GM12801 (cell line): Measurements from ENCODE around the gene SAMHD1.

ENCODE experiments used
- CTCF ChIP-seq: IDR thresholded peaks from one replicate; pipeline ENCODE4 v1.5.1; 2011; ENCODE audit warnings: control low read depth; ENCODE audit not compliant: insufficient read length; ENCODE audit errors: extremely low read depth

The SAMHD1 gene

DNA sequence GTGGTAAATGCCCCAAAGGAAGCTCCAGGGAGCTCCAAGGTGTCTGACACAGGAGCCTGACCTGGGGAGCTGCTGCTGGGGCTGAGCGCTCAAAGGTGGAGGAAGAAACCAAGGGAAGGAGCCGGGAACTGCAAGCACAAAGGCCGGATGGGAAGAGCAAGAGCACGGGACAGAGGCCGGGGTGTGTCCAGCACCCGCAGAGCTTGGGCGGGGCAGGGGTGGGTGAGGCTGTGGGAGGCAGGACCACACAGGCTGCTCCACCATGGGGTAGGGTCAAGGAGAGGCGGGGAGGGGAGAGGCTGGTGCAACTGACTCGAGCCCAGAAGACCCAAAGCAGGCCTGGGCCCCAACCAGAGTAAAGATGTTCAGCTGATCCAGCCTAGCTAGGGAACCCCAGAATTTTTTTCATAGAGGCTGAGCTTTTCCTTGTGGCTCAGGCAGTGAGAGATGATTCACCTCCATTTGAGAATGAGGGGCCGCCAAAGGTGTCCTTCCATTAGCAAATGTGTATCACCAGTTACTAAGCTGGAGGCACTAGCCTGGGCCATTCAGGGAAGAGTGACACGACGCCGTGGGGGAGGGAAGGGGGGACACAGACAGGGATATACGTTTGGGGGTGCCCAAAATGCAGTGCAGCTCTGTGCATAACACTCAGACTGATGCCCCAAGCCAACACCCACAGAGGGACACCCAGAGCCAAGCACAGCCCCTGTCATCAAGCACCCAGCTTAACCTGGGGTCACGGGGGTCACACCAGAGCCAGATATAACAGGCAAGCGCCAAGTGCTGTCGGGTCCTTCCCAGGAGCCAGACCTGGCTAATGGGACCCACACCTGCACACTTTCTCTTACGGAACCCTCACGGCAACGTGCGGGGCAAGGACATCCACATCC lies 96.9 kb downstream of the SAMHD1 start:
- no peak for TF ChIP-seq CTCF

DNA sequence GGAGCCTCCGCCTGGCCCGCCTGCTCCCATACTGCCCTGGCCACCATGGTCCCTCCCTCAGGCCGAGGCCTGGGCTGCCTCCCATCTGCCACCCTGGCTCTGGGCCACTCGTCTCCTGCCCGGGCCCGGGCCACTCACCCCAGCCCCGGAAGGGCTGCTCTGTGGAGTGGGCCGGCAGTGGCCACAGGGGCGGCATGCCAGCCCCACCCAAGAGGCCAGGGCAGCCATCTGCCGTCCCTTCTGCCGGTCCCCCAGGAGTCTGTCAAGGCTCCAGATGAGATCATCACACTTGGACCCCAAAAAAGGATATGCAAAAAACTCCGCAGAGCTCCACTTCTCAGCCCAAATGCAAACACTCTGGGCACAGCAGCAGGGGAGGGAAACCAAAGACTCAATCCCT lies 99.3 kb downstream of the SAMHD1 start:
- TF ChIP-seq CTCF: no peak

DNA sequence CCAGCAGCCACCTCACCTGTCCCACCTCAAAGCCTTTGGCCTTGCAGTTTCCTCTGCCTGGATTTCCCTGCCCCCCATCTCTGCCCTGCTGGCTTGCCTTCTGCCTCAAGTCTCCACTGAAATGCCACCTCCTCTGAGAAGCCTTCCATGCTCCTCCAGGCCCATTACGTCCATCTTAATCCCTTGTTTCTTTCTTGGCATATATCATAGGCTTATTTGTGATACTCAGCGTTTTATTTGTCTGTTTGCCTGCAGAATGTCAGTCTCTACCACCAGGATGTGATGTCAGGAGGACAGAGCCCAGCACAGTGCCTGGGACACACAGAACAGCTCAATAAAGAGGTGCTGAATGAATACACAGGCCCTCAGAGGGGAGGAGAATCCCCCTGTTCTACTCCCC lies 100.0 kb downstream of the SAMHD1 start:
- no peak for TF ChIP-seq CTCF

- no peak for TF ChIP-seq CTCF
Measured at GRCh38 chr20:36850759-36851158, 100.7 kb downstream of the SAMHD1 start.

- TF ChIP-seq CTCF: no peak
Measured at GRCh38 chr20:36849333-36850065, 102.0 kb downstream of the SAMHD1 start.

DNA sequence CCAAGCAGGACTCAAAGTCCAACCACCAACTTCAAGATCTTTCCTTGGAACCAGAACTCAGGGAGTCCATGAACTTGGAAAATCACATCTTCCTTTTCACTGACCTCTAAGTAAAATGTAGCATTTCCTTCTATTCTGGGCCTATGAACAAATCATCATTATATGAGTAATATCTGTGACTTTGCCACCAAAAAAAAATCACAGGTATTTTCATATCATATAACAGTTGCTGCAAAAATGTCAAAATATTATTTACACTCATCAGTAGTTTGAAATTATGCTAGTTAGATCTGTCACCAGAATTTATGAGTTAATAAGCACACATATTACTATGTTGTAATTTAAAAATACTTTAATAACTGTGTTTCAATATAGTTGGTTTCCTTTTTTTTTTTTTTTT lies 102.8 kb downstream of the SAMHD1 start:
- TF ChIP-seq CTCF: no peak

GRCh38 chr20:36848078-36848660 lies 103.3 kb downstream of the SAMHD1 start:
- TF ChIP-seq CTCF: no peak
